H9 (cell line): ENCODE data around the gene CFAP97D2. TPM values are rescaled to one million over a fixed set of nuclear protein-coding genes. Genes with fewer than 3 reads are reported as not detected.

Source experiments
- DNase-seq: peaks from one replicate; pipeline ENCODE4 v3.0.0-alpha.2; 2017
- H2AFZ ChIP-seq: one replicate; pipeline ENCODE4 v1.6.1; 2013; ENCODE audit warnings: mild to moderate bottlenecking, low read length, control low read depth, moderate library complexity
- H2AK5ac ChIP-seq: 2 replicates; pipeline ENCODE4 v1.6.1; 2013; ENCODE audit warnings: low read length, control low read depth, mixed read lengths; ENCODE audit not compliant: insufficient read length
- H2BK120ac ChIP-seq: one replicate; pipeline ENCODE4 v1.6.1; 2013; ENCODE audit warnings: low read depth, mild to moderate bottlenecking, low read length, control low read depth, inconsistent platforms; ENCODE audit not compliant: poor library complexity, severe bottlenecking
- H2BK12ac ChIP-seq: 2 replicates; pipeline ENCODE4 v1.6.1; 2013; ENCODE audit warnings: low read length, control low read depth, mixed read lengths, low read depth; ENCODE audit not compliant: insufficient read length
- H2BK15ac ChIP-seq: 2 replicates; pipeline ENCODE4 v1.6.1; 2013; ENCODE audit warnings: low read depth, low read length, control low read depth
- H2BK20ac ChIP-seq: one replicate; pipeline ENCODE4 v1.6.1; 2013; ENCODE audit warnings: low read depth, mild to moderate bottlenecking, low read length, control low read depth, inconsistent platforms; ENCODE audit not compliant: poor library complexity, severe bottlenecking
- H2BK5ac ChIP-seq: 2 replicates; pipeline ENCODE4 v1.6.1; 2013; ENCODE audit warnings: low read length, control low read depth, mixed read lengths; ENCODE audit not compliant: insufficient read length
- H3K14ac ChIP-seq: 2 replicates; pipeline ENCODE4 v1.6.1; 2013; ENCODE audit warnings: low read length, control low read depth; ENCODE audit not compliant: insufficient read depth
- H3K18ac ChIP-seq: 2 replicates; pipeline ENCODE4 v1.6.1; 2013; ENCODE audit warnings: low read depth, mild to moderate bottlenecking, mixed read lengths, low read length, control low read depth; ENCODE audit not compliant: insufficient read length
- H3K23ac ChIP-seq: 2 replicates; pipeline ENCODE4 v1.6.1; 2013; ENCODE audit warnings: low read length, control low read depth, mixed read lengths, low read depth; ENCODE audit not compliant: insufficient read length
- H3K23me2 ChIP-seq: 2 replicates; pipeline ENCODE4 v1.6.1; 2013; ENCODE audit warnings: low read depth, mild to moderate bottlenecking, mixed read lengths, low read length, control low read depth; ENCODE audit not compliant: insufficient read length, poor library complexity, severe bottlenecking
- H3K27ac ChIP-seq: 2 replicates; pipeline ENCODE4 v1.5.1; 2013; ENCODE audit warnings: low read length, control low read depth, mixed read lengths, low read depth; ENCODE audit not compliant: insufficient read length
- H3K27me3 ChIP-seq: 2 replicates; pipeline ENCODE4 v1.6.1; 2013; ENCODE audit warnings: low read length, control low read depth, inconsistent platforms; ENCODE audit not compliant: insufficient read depth
- H3K4ac ChIP-seq: 2 replicates; pipeline ENCODE4 v1.6.1; 2013; ENCODE audit warnings: low read depth, mild to moderate bottlenecking, control low read depth, inconsistent platforms, low read length, moderate library complexity
- H3K4me1 ChIP-seq: 2 replicates; pipeline ENCODE4 v1.6.1; 2013; ENCODE audit warnings: low read length, control low read depth, inconsistent platforms; ENCODE audit not compliant: insufficient read depth
- H3K4me2 ChIP-seq: 2 replicates; pipeline ENCODE4 v1.6.1; 2013; ENCODE audit warnings: low read length, control low read depth, mixed read lengths; ENCODE audit not compliant: insufficient read length, insufficient read depth
- H3K56ac ChIP-seq: 2 replicates; pipeline ENCODE4 v1.6.1; 2013; ENCODE audit warnings: low read depth, mild to moderate bottlenecking, mixed read lengths, low read length, control low read depth; ENCODE audit not compliant: insufficient read length
- H3K79me1 ChIP-seq: 2 replicates; pipeline ENCODE4 v1.6.1; 2013; ENCODE audit warnings: low read depth, mild to moderate bottlenecking, moderate library complexity, low read length, control low read depth, inconsistent platforms; ENCODE audit not compliant: insufficient read depth, poor library complexity, severe bottlenecking
- H3K79me2 ChIP-seq: 2 replicates; pipeline ENCODE4 v1.6.1; 2013; ENCODE audit warnings: low read length, control low read depth, inconsistent platforms; ENCODE audit not compliant: insufficient read depth
- H3K9ac ChIP-seq: 2 replicates; pipeline ENCODE4 v1.6.1; 2013; ENCODE audit warnings: low read length, control low read depth, mixed read lengths; ENCODE audit not compliant: insufficient read length; ENCODE audit errors: extremely low read depth
- H3K9me3 ChIP-seq: one replicate; pipeline ENCODE4 v1.6.1; 2013; ENCODE audit warnings: low read depth, low read length, inconsistent platforms; ENCODE audit not compliant: control insufficient read depth
- H3T11ph ChIP-seq: one replicate; pipeline ENCODE4 v1.6.1; 2013; ENCODE audit warnings: mild to moderate bottlenecking, low read length, control low read depth, inconsistent platforms
- H4K20me1 ChIP-seq: one replicate; pipeline ENCODE4 v1.6.1; 2013; ENCODE audit not compliant: control insufficient read depth, insufficient read length, insufficient read depth
- H4K5ac ChIP-seq: 2 replicates; pipeline ENCODE4 v1.6.1; 2013; ENCODE audit warnings: low read depth, mild to moderate bottlenecking, mixed read lengths, low read length, control low read depth; ENCODE audit not compliant: insufficient read length
- H4K8ac ChIP-seq: replicated peaks from 2 replicates; pipeline ENCODE4 v1.6.1; 2013; ENCODE audit warnings: low read length, control low read depth, mixed read lengths, low read depth; ENCODE audit not compliant: insufficient read length
- H4K91ac ChIP-seq: 2 replicates; pipeline ENCODE4 v1.6.1; 2013; ENCODE audit warnings: low read depth, mild to moderate bottlenecking, moderate library complexity, mixed read lengths, low read length, control low read depth; ENCODE audit not compliant: insufficient read length
- H3K27ac Mint-ChIP-seq, 3 experiments: 2 replicates in 2 of 3; 3 replicates in 1 of 3; pipeline ENCODE4 v1.8.0; 2020 to 2021; ENCODE audit warnings: mixed read lengths in 3 of 3, mild to moderate bottlenecking in 1 of 3, moderate library complexity in 1 of 3
- H3K27me3 Mint-ChIP-seq: 2 replicates; pipeline ENCODE4 v1.8.0; 2021; ENCODE audit warnings: low read depth, mild to moderate bottlenecking, moderate library complexity, mixed read lengths
- H3K36me3 Mint-ChIP-seq, 3 experiments: 2 replicates in 2 of 3; 3 replicates in 1 of 3; pipeline ENCODE4 v1.8.0; 2020 to 2021; ENCODE audit warnings: low read depth in 3 of 3, mixed read lengths in 3 of 3; ENCODE audit not compliant: insufficient read depth in 1 of 3
- H3K4me1 Mint-ChIP-seq, 2 experiments: 2 replicates each; pipeline ENCODE4 v1.8.0; 2020; ENCODE audit warnings: mixed read lengths in 2 of 2
- H3K4me3 Mint-ChIP-seq, 2 experiments: 2 replicates in 1 of 2; 3 replicates in 1 of 2; pipeline ENCODE4 v1.8.0; 2020 to 2021; ENCODE audit warnings: mild to moderate bottlenecking in 2 of 2, mixed read lengths in 2 of 2, moderate library complexity in 1 of 2
- H3K9me3 Mint-ChIP-seq, 2 experiments: 2 replicates in 1 of 2; 3 replicates in 1 of 2; pipeline ENCODE4 v1.8.0; 2020; ENCODE audit warnings: mild to moderate bottlenecking in 2 of 2, mixed read lengths in 2 of 2, moderate library complexity in 1 of 2
- WGBS: extraction: QIAGEN DNeasy Blood & Tissue Kit; methylation state at CpG from one replicate; pipeline ENCODE4 v1.1.7; 2013; ENCODE audit warnings: missing lambda C conversion rate, low lambda C conversion rate, mixed read lengths; ENCODE audit not compliant: insufficient read length; ENCODE audit errors: extremely low coverage; 5-methylcytosine and 5-hydroxymethylcytosine counted together
- long read RNA-seq: library from polyadenylated mRNA; unstranded; transcript quantifications from one replicate; pipeline ENCODE4 v2.0.0, GENCODE V29; 2020
- total RNA-seq: library from RNA; stranded (reverse); gene quantifications from 2 replicates; pipeline ENCODE4 v1.2.1, GENCODE V29; 2021
- TF ChIP-seq, protein P1 (sequence below): fragments of 200-600 bp; sonication (generic); conservative IDR thresholded peaks from 3 replicates; pipeline ENCODE4 v1.8.0; 2021; ENCODE audit warnings: antibody characterized with exemption, mild to moderate bottlenecking

Gene CFAP97D2
- total RNA-seq, result not detected in 2 replicates
- long read RNA-seq, result 0 reads

DNA sequence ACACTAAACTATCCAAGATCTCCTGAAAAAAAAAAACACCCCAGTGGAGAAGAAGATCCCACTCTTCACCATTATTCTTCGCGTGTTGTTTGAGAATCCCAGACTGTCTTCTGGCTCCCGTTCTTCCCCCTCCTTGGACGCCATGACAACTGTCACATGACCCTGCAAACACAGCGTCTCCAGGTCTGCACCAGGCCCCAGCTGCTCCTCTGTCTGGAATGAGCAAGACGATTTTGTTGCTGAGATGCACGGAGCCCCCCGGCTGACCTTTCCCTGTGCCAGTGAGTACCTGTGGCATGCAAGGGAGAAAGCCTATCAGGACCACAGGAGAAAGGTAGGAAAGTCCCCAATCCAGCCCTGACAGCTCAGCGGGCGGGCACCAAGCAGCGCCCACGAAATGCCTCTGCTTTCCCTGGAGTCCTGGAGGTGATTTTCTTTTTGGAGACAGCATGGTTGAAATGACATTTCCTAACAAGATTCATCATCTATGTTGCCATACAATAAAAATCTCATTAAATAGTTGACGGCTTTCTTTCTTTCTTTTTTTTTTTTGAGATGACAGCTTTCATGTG, at the start of gene CFAP97D2:
Gene CFAP97D2, plus strand, starts transcription at position 171 of the 572 bp plus-strand sequence. Its CDS starts 74 bp downstream, at position 245.
- Histone ChIP-seq H4K20me1 (no peaks in the 10 kb centered on the region), H3K4me2 (no peak within 1 kb of the TSS), H3K23me2 (no peaks in the 10 kb centered on the region), H3T11ph (no peak within 1 kb of the TSS), H2BK5ac (no peak within 1 kb of the TSS), H3K23ac (no peak within 1 kb of the TSS), H3K79me1 (no peaks in the 10 kb centered on the region), H4K5ac (no peak within 1 kb of the TSS), H3K14ac (no peak within 1 kb of the TSS), H3K27me3 (no peaks in the 10 kb centered on the region), H3K9ac (no peak within 1 kb of the TSS), H3K79me2 (no peaks in the 10 kb centered on the region), H2BK20ac (no peak within 1 kb of the TSS), H4K91ac (no peak within 1 kb of the TSS), H3K18ac (no peak within 1 kb of the TSS), H2BK15ac (no peak within 1 kb of the TSS), H3K27ac (no peak within 1 kb of the TSS), H2BK120ac (no peak within 1 kb of the TSS), H2AK5ac (no peak within 1 kb of the TSS), H4K8ac (no peak within 1 kb of the TSS), H3K9me3 (no peaks in the 10 kb centered on the region), H3K56ac (no peak within 1 kb of the TSS), H2AFZ (peak within 1 kb of the TSS; percentile 18), H2BK12ac (no peak within 1 kb of the TSS), H3K4ac (no peak within 1 kb of the TSS), H3K4me1 (no peaks in the 10 kb centered on the region)
- peaks cover 12% of the 10 kb centered on the region for H3K27me3 Mint-ChIP-seq
- no peak for DNase-seq
- no CpG with 5 or more reads among the region's 13 CpGs for WGBS
- H3K36me3 Mint-ChIP-seq, result no peaks in the 10 kb centered on the region
- TF ChIP-seq, protein P1, sequence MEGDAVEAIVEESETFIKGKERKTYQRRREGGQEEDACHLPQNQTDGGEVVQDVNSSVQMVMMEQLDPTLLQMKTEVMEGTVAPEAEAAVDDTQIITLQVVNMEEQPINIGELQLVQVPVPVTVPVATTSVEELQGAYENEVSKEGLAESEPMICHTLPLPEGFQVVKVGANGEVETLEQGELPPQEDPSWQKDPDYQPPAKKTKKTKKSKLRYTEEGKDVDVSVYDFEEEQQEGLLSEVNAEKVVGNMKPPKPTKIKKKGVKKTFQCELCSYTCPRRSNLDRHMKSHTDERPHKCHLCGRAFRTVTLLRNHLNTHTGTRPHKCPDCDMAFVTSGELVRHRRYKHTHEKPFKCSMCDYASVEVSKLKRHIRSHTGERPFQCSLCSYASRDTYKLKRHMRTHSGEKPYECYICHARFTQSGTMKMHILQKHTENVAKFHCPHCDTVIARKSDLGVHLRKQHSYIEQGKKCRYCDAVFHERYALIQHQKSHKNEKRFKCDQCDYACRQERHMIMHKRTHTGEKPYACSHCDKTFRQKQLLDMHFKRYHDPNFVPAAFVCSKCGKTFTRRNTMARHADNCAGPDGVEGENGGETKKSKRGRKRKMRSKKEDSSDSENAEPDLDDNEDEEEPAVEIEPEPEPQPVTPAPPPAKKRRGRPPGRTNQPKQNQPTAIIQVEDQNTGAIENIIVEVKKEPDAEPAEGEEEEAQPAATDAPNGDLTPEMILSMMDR, result no peak
- 0 out of 7 replicates have a peak within 1 kb of the TSS, but pooled peaks of 1 of the 3 experiments have one; percentile 14 for H3K27ac Mint-ChIP-seq
- no peak within 1 kb of the TSS for H3K4me3 Mint-ChIP-seq
- H3K4me1 Mint-ChIP-seq, result peaks cover 6 to 7% of the 10 kb centered on the region in 2 experiments
- H3K9me3 Mint-ChIP-seq, result no peaks in the 10 kb centered on the region
